SKM-1 (cell line): ENCODE measurements around the gene BBS12.

Source experiments
- DNase-seq: peaks from one replicate; lab custom pipeline; 2025; ENCODE audit not compliant: unreplicated experiment; lab: John Stamatoyannopoulos, UW

The BBS12 gene

DNA sequence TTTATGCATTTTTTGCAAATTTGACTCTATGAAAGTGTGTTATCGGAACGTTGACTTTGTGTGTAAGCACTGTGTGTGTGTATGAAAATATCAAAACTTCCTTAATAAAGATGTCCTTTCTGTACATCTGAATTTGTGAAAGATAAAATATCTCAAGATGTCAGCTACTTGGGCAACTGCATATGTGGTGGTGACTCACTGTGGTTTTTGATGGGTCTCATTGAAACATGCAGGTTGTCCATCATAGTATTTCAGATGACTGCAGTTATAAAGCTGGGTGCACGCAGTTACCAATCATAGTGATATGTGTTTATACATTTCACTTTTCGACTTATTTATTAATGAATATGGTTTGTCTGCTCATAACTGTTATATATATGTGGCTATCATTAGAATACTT, 19.7 kb upstream of the BBS12 start:
- no peak for DNase-seq

DNA sequence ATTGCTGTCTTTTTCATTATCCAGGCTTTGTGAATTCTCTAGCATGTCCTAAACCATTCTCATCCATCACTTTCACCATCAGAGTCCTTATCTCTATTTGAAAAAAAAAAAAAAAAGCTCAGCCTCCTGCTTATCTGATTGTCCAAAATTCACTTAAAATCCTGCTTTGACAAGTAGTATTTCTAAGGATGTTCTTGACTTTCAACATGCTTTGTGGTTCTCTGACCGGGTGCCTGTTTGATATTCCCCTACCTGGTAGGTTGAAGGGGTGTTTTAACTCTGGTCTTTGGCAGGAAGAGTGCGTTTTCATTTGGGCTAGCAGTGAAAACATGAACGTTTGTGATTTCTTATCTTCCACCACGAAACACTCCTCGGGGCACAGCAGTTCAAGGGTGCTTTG, 17.3 kb upstream of the BBS12 start:
- no peak for DNase-seq

DNA sequence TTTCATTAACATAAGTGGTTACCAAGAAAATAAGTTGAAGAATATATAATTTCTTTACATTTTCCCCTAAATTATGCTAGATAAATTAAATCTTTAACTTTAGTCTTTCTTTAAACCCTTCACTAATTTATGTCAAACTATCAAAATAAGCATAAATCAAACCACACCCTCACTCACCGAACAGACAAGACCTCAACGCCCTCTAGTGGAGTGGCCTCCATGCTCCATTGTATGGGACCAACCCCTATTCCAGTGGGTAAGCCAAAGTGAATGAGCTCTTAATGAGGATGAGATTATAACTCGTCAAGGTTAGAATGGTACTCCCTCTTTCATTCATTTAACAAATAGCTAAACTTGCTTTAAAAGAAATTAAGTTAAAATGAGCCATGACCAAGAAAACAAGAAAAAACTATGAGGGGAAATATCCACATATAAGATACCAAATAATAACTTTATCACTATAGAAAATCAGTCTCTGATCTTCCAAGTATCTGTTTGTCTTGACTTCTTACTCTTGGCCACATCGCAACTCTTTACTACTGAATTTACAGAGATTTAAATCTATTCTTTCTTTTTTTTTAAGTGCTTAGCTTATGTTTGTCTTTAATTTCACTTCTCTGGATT, 15.6 kb upstream of the BBS12 start:
- DNase-seq = no peak

DNA sequence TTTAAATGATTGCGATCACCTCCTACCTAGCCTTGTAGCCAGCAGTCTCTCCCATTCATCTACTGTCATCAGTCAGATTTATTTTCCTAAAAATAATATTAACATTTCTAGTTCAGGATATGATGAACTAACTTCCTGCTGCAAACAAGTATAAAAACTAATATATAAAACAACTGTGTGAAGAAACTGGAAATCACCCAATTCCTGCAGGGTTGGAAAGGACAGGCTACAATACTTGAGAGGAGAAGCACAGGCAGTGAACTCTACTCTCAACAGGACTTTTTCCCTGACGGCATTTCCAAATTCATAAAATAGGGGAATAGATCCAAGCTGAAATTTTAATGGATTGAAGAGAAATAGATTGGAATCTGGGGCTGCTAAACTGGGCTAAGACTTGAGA, 14.2 kb upstream of the BBS12 start:
- DNase-seq = no peak

DNA sequence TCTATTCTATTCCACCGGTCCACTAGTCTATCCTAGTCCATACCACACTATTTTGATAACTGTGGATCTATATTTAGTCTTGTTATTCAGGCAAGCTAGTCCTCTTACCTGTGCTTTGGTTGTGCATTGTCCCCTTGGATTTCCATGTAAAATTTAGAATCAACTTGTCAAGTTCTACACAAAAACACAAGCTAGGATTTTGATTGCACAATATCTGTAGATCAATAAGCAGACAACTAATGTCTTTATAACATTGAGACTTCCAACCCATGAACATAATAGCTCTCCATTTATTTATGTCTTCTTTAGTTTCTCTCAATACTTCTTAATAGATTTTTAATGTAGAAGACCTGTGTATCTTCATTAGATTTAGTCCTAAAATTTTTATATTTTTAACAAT, 10.2 kb upstream of the BBS12 start:
- no peak for DNase-seq

DNA sequence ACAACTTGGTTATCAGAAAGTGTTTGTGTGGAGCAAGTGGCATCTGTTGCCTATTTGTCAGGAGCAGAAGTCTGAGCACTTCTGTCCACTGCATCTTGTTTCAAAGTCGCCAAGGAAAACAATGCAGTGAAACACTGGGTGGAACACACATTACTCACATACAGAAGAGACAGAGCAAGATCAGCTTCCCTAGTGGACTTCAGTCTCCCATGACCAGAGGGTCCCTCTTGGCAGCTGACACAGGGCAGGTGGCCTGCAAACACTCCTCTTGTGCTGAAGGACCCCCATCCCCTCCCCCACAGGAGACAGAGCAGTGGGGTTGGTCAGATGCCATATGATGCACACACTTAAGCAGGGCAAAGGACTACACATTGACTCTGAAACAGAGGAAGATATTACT, 3.6 kb upstream of the BBS12 start:
- DNase-seq = no peak

GRCh38 chr4:122731676-122732075, 828 bp upstream of the BBS12 start:
- DNase-seq = no peak

GRCh38 chr4:122733787-122734120, 1.2 kb downstream of the BBS12 start:
- no peak for DNase-seq

GRCh38 chr4:122739174-122739573, 6.7 kb downstream of the BBS12 start:
- DNase-seq = no peak

DNA sequence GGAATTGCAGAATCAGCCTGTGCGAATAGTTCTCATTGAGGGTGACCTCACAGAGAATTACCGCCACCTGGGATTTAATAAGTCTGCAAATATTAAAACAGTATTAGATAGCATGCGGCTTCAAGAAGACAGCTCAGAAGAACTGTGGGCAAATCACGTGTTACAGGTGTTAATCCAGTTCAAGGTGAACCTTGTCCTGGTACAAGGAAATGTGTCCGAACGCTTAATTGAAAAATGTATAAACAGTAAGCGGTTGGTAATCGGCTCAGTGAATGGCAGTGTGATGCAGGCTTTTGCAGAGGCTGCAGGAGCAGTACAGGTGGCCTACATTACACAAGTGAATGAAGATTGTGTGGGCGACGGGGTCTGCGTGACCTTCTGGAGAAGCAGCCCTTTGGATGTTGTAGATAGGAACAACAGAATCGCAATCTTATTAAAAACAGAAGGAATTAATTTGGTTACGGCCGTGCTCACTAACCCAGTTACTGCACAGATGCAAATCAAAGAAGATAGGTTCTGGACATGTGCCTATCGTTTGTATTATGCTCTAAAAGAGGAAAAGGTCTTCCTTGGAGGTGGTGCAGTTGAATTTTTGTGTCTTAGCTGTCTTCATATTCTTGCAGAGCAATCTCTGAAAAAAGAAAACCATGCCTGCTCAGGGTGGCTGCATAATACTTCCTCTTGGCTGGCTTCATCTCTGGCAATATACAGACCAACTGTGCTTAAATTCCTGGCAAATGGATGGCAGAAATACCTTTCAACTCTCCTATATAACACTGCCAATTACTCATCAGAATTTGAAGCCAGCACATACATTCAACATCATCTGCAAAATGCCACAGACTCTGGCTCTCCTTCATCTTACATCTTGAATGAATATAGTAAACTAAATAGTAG, 10.7 kb downstream of the BBS12 start:
- no peak for DNase-seq

GRCh38 chr4:122744229-122744628, 11.7 kb downstream of the BBS12 start:
- peak; percentile 78 for DNase-seq

- no peak for DNase-seq
These were observed 14.0 kb downstream of the BBS12 start for GRCh38 chr4:122746485-122746965.

DNA sequence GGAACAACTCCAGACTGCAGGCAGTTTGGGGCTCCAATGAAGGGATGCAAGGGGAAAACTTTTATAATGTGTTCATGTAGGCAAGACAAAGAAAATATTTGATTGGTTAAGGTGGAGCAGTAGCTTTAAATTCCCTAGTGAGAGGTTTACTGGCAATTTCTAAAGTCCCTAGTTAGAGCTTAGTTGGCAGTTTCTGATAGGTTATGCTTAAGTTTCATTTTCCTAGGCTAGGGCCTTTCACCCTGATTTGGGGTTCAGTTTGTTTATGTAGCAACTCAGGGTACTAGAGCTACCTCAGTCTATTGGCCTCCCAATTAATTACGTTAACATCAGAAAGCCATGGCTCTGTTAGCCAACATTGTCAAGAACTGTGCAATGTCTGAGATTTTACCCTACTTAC, 14.6 kb downstream of the BBS12 start:
- DNase-seq = no peak

DNA sequence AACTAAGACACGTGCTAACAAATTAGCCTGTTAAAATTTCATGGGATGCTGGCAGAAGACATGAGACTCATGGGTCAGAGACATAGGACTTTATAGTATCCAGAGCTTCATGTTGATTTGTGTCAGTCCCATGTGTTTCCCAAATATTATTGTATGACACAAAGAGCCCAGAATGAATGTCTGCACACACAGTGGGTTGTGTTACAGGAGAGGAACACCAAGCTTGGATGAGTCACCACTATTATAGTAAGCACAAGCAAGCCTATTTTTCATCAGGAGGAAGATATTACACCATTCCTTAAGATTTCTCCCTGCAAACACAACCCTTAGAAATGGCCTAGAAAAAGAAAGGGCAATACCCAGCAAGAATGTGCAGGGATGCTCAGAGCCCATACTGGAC, 15.4 kb downstream of the BBS12 start:
- DNase-seq = no peak

DNA sequence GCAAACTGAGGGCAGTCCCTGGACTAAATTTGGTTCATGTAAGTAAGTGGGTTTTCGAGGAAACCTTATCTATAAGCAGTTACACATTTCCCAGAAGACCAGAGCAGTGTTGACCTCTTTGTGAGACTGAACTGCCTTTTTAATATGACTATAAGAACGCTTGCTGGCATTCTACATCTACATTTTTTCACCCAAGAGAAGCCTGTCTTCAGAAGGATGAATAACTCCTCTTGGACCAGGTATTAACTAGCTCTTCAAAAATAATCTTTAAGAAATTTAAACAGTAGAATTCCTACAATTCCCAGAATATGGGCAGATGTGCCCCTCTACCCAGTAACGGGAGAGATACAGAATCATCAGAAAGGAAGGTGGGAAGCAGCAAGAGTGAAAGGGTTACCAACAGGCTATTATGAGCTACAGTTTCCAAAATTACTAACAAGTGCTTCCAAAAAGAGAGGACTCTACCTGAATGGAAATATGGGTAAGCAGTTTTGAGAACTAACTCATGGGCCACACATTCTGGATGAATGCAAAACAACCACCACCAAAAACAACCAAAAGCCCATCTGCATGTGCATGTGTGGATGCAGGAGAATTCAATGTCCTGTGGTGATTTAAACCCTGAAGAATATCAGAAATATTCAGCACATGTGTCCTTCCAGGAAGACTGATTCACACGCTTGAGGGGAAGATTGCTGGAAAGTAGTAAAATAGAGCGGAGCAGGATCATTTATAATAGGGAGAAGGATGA, 17.4 kb downstream of the BBS12 start:
- DNase-seq = no peak

GRCh38 chr4:122755675-122756074, 23.2 kb downstream of the BBS12 start:
- DNase-seq = no peak

DNA sequence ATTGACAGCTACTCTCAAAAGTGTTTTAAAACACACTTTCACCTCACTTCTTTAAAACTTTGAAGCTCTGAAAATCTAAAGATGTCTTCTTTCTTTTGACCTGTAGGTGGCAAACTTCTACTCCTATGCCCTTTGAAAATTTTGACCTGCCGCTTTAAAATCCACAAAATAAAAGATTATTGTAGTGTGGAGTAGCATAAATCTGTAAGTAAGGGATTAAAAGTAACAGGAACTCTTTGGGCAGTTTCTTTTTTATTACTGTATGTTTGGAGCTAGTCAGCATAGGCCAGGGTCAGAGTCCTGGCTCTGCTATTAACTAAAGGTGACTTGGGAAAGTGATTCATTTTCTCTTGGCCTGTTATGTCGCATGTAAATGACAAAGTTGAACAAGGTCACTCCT, 25.5 kb downstream of the BBS12 start:
- DNase-seq = no peak

DNA sequence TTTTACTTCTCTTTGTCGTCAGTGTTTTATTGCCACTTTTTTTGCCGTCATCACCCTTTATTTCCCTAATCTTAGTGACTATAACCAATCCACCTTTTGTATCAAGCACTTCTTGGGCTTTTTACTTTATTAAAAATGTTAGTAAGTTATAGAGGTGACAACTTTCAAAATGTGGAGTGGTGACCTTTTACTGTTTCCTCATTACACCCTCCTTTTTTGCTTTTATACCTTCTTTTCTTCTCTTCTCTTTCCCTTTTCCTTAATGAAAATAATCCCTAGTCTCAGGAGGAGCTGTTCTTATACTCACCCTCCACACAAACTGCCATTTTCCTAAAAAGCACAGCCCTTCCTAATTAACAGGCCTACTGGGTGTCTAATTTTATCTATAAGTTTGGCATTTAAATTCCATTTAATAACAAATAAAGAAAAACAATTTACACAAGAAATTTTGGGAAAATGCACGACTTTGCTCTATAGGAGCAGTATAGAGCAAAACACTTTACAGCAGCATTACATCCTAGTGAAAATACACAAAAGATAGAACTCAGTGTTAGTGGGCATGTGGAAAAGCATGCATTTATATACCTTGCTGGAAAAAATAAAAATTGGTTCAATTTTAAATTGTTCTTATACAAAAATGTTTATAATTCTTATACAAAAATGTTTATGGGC, 27.3 kb downstream of the BBS12 start:
- DNase-seq = no peak

GRCh38 chr4:122762520-122762919, 30.0 kb downstream of the BBS12 start:
- peak; percentile 34 for DNase-seq

DNA sequence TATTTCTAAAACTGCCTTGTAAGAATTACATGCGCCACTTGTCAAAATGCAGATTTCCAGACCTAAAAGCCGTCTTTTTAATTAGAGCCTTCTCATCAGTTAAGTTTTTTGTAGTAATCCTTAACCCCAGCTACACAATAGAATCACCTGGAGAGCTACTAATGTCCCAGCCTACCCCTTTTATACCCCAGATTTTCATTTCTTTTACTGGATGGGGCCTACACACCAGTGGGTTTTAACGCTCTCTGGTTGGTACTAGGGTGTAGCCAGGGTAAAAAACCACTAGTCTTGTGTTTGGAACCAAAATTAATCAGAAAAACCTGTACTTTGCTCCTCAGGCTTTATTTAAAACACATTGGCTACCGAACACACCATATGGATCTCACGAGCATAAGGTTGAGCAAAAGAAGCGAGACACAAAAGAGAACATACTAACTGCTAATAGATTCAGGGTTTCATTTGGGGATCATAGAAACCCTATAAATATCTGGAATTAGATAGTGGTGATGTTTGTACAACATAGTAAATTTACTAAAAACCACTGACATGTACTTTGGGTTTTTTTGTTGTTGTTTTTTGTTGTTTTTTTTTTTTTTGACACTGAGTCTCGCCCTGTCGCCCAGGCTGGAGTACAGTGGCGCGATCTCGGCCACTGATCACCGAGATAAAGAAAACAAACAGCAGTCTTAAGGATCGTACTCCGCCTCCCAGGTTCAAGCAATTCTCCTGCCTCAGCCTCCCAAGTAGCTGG, 30.6 kb downstream of the BBS12 start:
- no peak for DNase-seq
